Retinal pigment epithelial cell (primary cell): ENCODE measurements around the gene PRPS1L1.

Experiments used
- DNase-seq: peaks from one replicate; pipeline ENCODE4 v3.0.0-alpha.2; 2010; ENCODE audit warnings: low read depth
- H3K4me3 ChIP-seq: 2 replicates; pipeline ENCODE4 v1.5.1; 2011; ENCODE audit warnings: mild to moderate bottlenecking, low read length, control low read depth, moderate library complexity
- CTCF ChIP-seq: conservative IDR thresholded peaks from 2 replicates; pipeline ENCODE4 v1.5.1; 2011; ENCODE audit warnings: low read depth, low read length, control low read depth, inconsistent platforms

Gene PRPS1L1

GRCh38 chr7:18027628-18028027 lies at the start of gene PRPS1L1:
Gene PRPS1L1 (minus strand): TSS chr7:18027846.
- no peak for DNase-seq
- no peak for TF ChIP-seq CTCF
- H3K4me3 ChIP-seq, result no peak within 1 kb of the TSS

- H3K4me3 ChIP-seq, result no peak overlapping the region
- no peak for TF ChIP-seq CTCF
- no peak for DNase-seq
Observed at GRCh38 chr7:18076461-18076860, 48.8 kb upstream of the PRPS1L1 start.

- no peak overlapping the region for H3K4me3 ChIP-seq
- TF ChIP-seq CTCF, result no peak
- no peak for DNase-seq
Observed at GRCh38 chr7:18068745-18069144, 41.1 kb upstream of the PRPS1L1 start.

GRCh38 chr7:18064242-18064838 lies 36.7 kb upstream of the PRPS1L1 start:
- no peak for DNase-seq
- H3K4me3 ChIP-seq, result no peak overlapping the region
- peak; percentile 66 for TF ChIP-seq CTCF

- no peak for TF ChIP-seq CTCF
- DNase-seq, result no peak
- no peak overlapping the region for H3K4me3 ChIP-seq
Observed at GRCh38 chr7:18063149-18063901, 35.7 kb upstream of the PRPS1L1 start.

GRCh38 chr7:18059171-18059570 lies 31.5 kb upstream of the PRPS1L1 start:
- no peak for TF ChIP-seq CTCF
- no peak overlapping the region for H3K4me3 ChIP-seq
- no peak for DNase-seq

- TF ChIP-seq CTCF, result no peak
- DNase-seq, result no peak
- no peak overlapping the region for H3K4me3 ChIP-seq
Observed at GRCh38 chr7:18053941-18054340, 26.3 kb upstream of the PRPS1L1 start.
